Endothelial cell of umbilical vein (primary cell): ENCODE measurements around the gene ELL2. TPM values are rescaled to one million over a fixed set of nuclear protein-coding genes. Genes with fewer than 3 reads are reported as not detected.

ENCODE experiments used
- BruUV-seq: library from RNA; stranded (reverse); fragments of 400-500 nt; replicated peaks from 2 replicates; lab custom pipeline; 2021; lab: Mats Ljungman, UMichigan
- CTCF ChIA-PET: fragments of 300-600, 350-600 bp; sonication (Branson Sonifier 250); formaldehyde crosslinking; loops from one replicate; lab custom pipeline; 2021; ENCODE audit warnings: antibody characterized with exemption, inconsistent platforms; lab: Charles Lee
- POLR2A ChIA-PET: fragments of 300-600, 350-600 bp; sonication (Branson Sonifier 250); formaldehyde crosslinking; loops from one replicate; lab custom pipeline; 2021; ENCODE audit warnings: antibody characterized with exemption, inconsistent platforms; lab: Charles Lee
- DNase-seq: peaks from one replicate; pipeline ENCODE4 v3.0.0-alpha.2; 2011; ENCODE audit warnings: low read depth, low spot score
- FAIRE-seq: peaks from 2 replicates; lab custom pipeline; 2011; peaks lifted over from hg19 to GRCh38; lab: Jason Lieb, UNC
- H2AFZ ChIP-seq: 2 replicates; pipeline ENCODE4 v1.6.0; 2012; ENCODE audit warnings: low read depth, low read length, control low read depth, inconsistent platforms
- H3K27ac ChIP-seq: 2 replicates; pipeline ENCODE4 v1.5.1; 2011; ENCODE audit warnings: low read depth, mild to moderate bottlenecking, control low read depth, low read length, moderate library complexity; ENCODE audit not compliant: insufficient read depth
- H3K27me3 ChIP-seq, 2 experiments: 2 replicates each; pipeline versions ENCODE4 v1.6.0 to v1.6.1; 2011; ENCODE audit warnings: low read length in 2 of 2, mixed read lengths in 1 of 2; ENCODE audit not compliant: control insufficient read depth in 2 of 2, insufficient read depth in 2 of 2
- H3K36me3 ChIP-seq, 2 experiments: 2 replicates in 1 of 2; 3 replicates in 1 of 2; pipeline ENCODE4 v1.5.1; 2011; ENCODE audit warnings: low read length in 2 of 2, mild to moderate bottlenecking in 1 of 2, moderate library complexity in 1 of 2; ENCODE audit not compliant: control insufficient read depth in 2 of 2, insufficient read depth in 2 of 2; ENCODE audit errors: extremely low read depth in 1 of 2
- H3K4me1 ChIP-seq: 3 replicates; pipeline ENCODE4 v1.5.1; 2011; ENCODE audit warnings: mild to moderate bottlenecking, low read length; ENCODE audit not compliant: control insufficient read depth, insufficient read depth; ENCODE audit errors: extremely low read depth
- H3K4me2 ChIP-seq: 2 replicates; pipeline ENCODE4 v1.6.1; 2011; ENCODE audit warnings: low read length, control low read depth, mixed read lengths; ENCODE audit not compliant: insufficient read depth
- H3K4me3 ChIP-seq, 3 experiments: fragments of 200-600 bp in 1 of 3; sonication (generic), shearing (Covaris generic) in 1 of 3; replicated peaks in 1 of 3; 2 replicates each; pipeline ENCODE4 v1.5.1; 2011 to 2016; ENCODE audit warnings: control low read depth in 3 of 3, low read length in 3 of 3, mild to moderate bottlenecking in 2 of 3, inconsistent platforms in 1 of 3, low read depth in 1 of 3, moderate library complexity in 1 of 3; ENCODE audit not compliant: insufficient read depth in 1 of 3
- H3K79me2 ChIP-seq: 2 replicates; pipeline ENCODE4 v1.6.0; 2012; ENCODE audit warnings: low read length, inconsistent platforms; ENCODE audit not compliant: control insufficient read depth, insufficient read depth
- H3K9ac ChIP-seq: replicated peaks from 2 replicates; pipeline ENCODE3; 2011; ENCODE audit warnings: low read length, control low read depth; ENCODE audit not compliant: insufficient read depth; ENCODE audit errors: extremely low read depth
- H3K9me1 ChIP-seq: replicated peaks from 3 replicates; pipeline ENCODE4 v1.6.0; 2011; ENCODE audit warnings: mild to moderate bottlenecking, low read length; ENCODE audit not compliant: control insufficient read depth, insufficient read depth; ENCODE audit errors: extremely low read depth
- H3K9me3 ChIP-seq: replicated peaks from 2 replicates; pipeline ENCODE4 v1.5.1; 2012; ENCODE audit warnings: low read length, inconsistent platforms; ENCODE audit not compliant: control insufficient read depth, insufficient read depth
- H4K20me1 ChIP-seq: replicated peaks from 2 replicates; pipeline ENCODE3; 2011; ENCODE audit warnings: mild to moderate bottlenecking, low read length; ENCODE audit not compliant: control insufficient read depth, insufficient read depth; ENCODE audit errors: extremely low read depth
- EZH2 ChIP-seq: IDR thresholded peaks from 2 replicates; pipeline ENCODE4 v1.6.1; 2012; ENCODE audit warnings: borderline replicate concordance, low read depth, mild to moderate bottlenecking, moderate library complexity, low read length, inconsistent platforms; ENCODE audit not compliant: severe bottlenecking
- FOS ChIP-seq: IDR thresholded peaks from 2 replicates; pipeline ENCODE4 v1.6.1; 2011; ENCODE audit warnings: mild to moderate bottlenecking, low read length, moderate library complexity, borderline replicate concordance; ENCODE audit not compliant: insufficient read depth
- GATA2 ChIP-seq: IDR thresholded peaks from 2 replicates; pipeline ENCODE4 v1.7.0; 2011; ENCODE audit warnings: low read depth, mild to moderate bottlenecking, moderate library complexity, mixed read lengths, low read length; ENCODE audit not compliant: insufficient read length, insufficient read depth
- JUN ChIP-seq: IDR thresholded peaks from 2 replicates; pipeline ENCODE4 v1.6.1; 2011; ENCODE audit warnings: borderline replicate concordance, low read depth; ENCODE audit not compliant: insufficient read length, insufficient read depth
- MYC ChIP-seq: IDR thresholded peaks from one replicate; pipeline ENCODE4 v1.6.1; 2011; ENCODE audit warnings: mild to moderate bottlenecking, low read depth, low read length
- POLR2A ChIP-seq: IDR thresholded peaks from 2 replicates; pipeline ENCODE4 v1.6.1; 2012; ENCODE audit warnings: low read depth, mild to moderate bottlenecking, control low read depth, low read length
- POLR2AphosphoS5 ChIP-seq: IDR thresholded peaks from 2 replicates; pipeline ENCODE4 v1.6.1; 2012; ENCODE audit warnings: low read depth, mild to moderate bottlenecking, control low read depth, low read length, moderate library complexity; ENCODE audit not compliant: insufficient read depth
- dilution Hi-C: fragments of 300-500 bp; cut with MboI; formaldehyde crosslinking; loops from one replicate; pipeline ENCODE4 v1.15.0; 2019; ENCODE audit warnings: low sequenced_read_pairs; ENCODE audit not compliant: extremely low pct_ligation_motif_present
- intact Hi-C: fragments of 100-400 bp; cut with micrococcal nuclease; formaldehyde crosslinking; loops from one replicate; pipeline ENCODE4 v1.10.0; 2022
- polyA plus RNA-seq, 4 experiments: library from polyadenylated mRNA; depleted of rRNA in 3 of 4; stranded (reverse) in 3 of 4; unstranded in 1 of 4; fragments of >200 nt; gene quantifications; 2 replicates each; pipeline versions ENCODE4 v1.2.1 to v1.2.3, GENCODE V29; 2011 to 2012; ENCODE audit warnings: missing spikeins in 1 of 4
- total RNA-seq: library from RNA; stranded (reverse); gene quantifications from 2 replicates; pipeline ENCODE4 v1.2.3, GENCODE V29; 2021
- TF ChIP-seq, protein P1 (sequence below): IDR thresholded peaks from 2 replicates; pipeline ENCODE4 v1.6.1; 2011; ENCODE audit not compliant: insufficient read depth, insufficient read length
- TF ChIP-seq, protein P2 (sequence below), 2 donors: IDR thresholded peaks; 1 replicate in 1 of 2; 2 replicates in 1 of 2; pipeline ENCODE4 v1.5.1; 2011; ENCODE audit warnings: low read length in 2 of 2, mild to moderate bottlenecking in 2 of 2, moderate library complexity in 2 of 2, control low read depth in 1 of 2, inconsistent platforms in 1 of 2, low read depth in 1 of 2; ENCODE audit not compliant: insufficient read depth in 1 of 2; ENCODE audit errors: extremely low read depth in 1 of 2

Gene ELL2
- total and polyA plus RNA-seq, 2 donors (not counting 3 experiments of a cell fraction or from before 2014, with no cell fraction given): 6.8 to 26.0 TPM

DNA sequence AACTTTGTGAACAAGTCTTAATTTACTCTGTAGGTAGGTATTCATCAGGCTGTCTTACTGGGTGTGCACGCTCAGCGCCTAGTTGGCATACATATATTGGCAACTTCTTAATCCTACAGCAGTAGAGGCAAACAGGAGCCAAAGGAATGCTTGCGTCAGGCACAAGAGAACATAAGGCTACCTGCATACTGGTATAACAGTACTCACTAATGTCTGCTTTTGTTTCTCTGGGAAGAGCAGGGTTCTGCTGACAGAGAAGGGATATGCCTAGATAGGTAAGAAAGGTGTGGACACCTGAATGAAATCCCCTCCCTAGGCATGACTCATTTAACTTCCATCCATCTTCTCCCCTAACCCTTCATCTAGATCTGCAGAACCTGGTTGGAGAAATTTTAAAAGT, 40.1 kb downstream of the ELL2 start:
- BruUV-seq: no TSS peak
- no peaks in the 10 kb centered on the region for H3K27me3 ChIP-seq
- no peak overlapping the region for H3K4me2 ChIP-seq
- no peaks in the 10 kb centered on the region for H3K4me1 ChIP-seq
- dilution Hi-C loops (no loop called here), intact Hi-C loops (no loop called here)
- no peaks in the 10 kb centered on the region for H3K36me3 ChIP-seq
- no peak for FAIRE-seq
- TF ChIP-seq GATA2 (no peak), MYC (no peak), POLR2AphosphoS5 (no peak), JUN (no peak), EZH2 (no peak), FOS (no peak), POLR2A (no peak)
- TF ChIP-seq, protein P1, sequence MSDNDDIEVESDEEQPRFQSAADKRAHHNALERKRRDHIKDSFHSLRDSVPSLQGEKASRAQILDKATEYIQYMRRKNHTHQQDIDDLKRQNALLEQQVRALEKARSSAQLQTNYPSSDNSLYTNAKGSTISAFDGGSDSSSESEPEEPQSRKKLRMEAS: no peak
- TF ChIP-seq, protein P2, sequence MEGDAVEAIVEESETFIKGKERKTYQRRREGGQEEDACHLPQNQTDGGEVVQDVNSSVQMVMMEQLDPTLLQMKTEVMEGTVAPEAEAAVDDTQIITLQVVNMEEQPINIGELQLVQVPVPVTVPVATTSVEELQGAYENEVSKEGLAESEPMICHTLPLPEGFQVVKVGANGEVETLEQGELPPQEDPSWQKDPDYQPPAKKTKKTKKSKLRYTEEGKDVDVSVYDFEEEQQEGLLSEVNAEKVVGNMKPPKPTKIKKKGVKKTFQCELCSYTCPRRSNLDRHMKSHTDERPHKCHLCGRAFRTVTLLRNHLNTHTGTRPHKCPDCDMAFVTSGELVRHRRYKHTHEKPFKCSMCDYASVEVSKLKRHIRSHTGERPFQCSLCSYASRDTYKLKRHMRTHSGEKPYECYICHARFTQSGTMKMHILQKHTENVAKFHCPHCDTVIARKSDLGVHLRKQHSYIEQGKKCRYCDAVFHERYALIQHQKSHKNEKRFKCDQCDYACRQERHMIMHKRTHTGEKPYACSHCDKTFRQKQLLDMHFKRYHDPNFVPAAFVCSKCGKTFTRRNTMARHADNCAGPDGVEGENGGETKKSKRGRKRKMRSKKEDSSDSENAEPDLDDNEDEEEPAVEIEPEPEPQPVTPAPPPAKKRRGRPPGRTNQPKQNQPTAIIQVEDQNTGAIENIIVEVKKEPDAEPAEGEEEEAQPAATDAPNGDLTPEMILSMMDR (IDR thresholded peaks at IDR 0.05; ENCODE audit: extremely low read depth in 1 of 2, insufficient read depth in 1 of 2, low read depth in 1 of 2, low read length in 2 of 2): no peak
- H2AFZ ChIP-seq: no peak overlapping the region
- H3K4me3 ChIP-seq: no peak overlapping the region
- H3K9me3 ChIP-seq: no peaks in the 10 kb centered on the region
- H3K9me1 ChIP-seq: no peaks in the 10 kb centered on the region
- DNase-seq: no peak
- ChIA-PET POLR2A (no interaction called here), CTCF (interaction anchor here (1.3 to 1.4 kb wide), 2 partner anchors 10 to 415 kb away, joined by 3 to 4 read pairs; no protein-coding TSS in a partner anchor)
- H4K20me1 ChIP-seq: no peaks in the 10 kb centered on the region
- peaks cover 12% of the 10 kb centered on the region for H3K79me2 ChIP-seq
- no peak overlapping the region for H3K9ac ChIP-seq
- no peak overlapping the region for H3K27ac ChIP-seq
